Peyer's patch (tissue), 4 donors: Measurements from ENCODE around the gene CCDC85B. TPM values are rescaled to one million over a fixed set of nuclear protein-coding genes. Genes with fewer than 3 reads are reported as not detected.

ENCODE experiments used
- DNase-seq, 3 donors: peaks; one replicate each; pipeline ENCODE4 v3.0.0-alpha.2; 2017 to 2019
- H3K27ac ChIP-seq, 4 donors: fragments of 200-600 bp; sonication (generic); one replicate each; pipeline ENCODE4 v1.5.1; 2016 to 2019
- H3K27me3 ChIP-seq, 2 donors: fragments of 200-600 bp; sonication (generic); one replicate each; pipeline ENCODE4 v1.5.1; 2019
- H3K36me3 ChIP-seq, 3 donors: fragments of 200-600 bp; sonication (generic); one replicate each; pipeline ENCODE4 v1.5.1; 2016 to 2019
- H3K4me1 ChIP-seq, 4 donors: fragments of 200-600 bp; sonication (generic); one replicate each; pipeline ENCODE4 v1.5.1; 2016 to 2019
- H3K4me3 ChIP-seq, 4 donors: fragments of 200-600 bp; sonication (generic); 1 replicate in 3 of 4; 2 replicates in 1 of 4; pipeline ENCODE4 v1.5.1; 2016 to 2019; ENCODE audit warnings: mild to moderate bottlenecking in 1 of 4
- H3K9me3 ChIP-seq, 4 donors: fragments of 200-600 bp; sonication (generic); one replicate each; pipeline ENCODE4 v1.5.1; 2016 to 2019; ENCODE audit warnings: mild to moderate bottlenecking in 1 of 4
- POLR2A ChIP-seq, 2 donors: fragments of 450-650 bp; IDR thresholded peaks; one replicate each; pipeline ENCODE4 v1.5.1; 2017; ENCODE audit warnings: antibody characterized with exemption in 2 of 2, mild to moderate bottlenecking in 2 of 2, moderate library complexity in 2 of 2
- total RNA-seq, 4 donors: library from RNA; depleted of rRNA; stranded (reverse); fragments of >200 nt; gene quantifications; one replicate each; pipeline ENCODE4 v1.1.0, GENCODE V29; 2016
- TF ChIP-seq, protein P1 (sequence below), 6 experiments: fragments of 450-650 bp in 4 of 6; fragments of 200-600 bp in 2 of 6; sonication (generic) in 1 of 6; IDR thresholded peaks; one replicate each; pipeline ENCODE4 v1.5.1; 2017 to 2019; ENCODE audit warnings: antibody characterized with exemption in 6 of 6, mild to moderate bottlenecking in 3 of 6, moderate library complexity in 1 of 6

Gene CCDC85B
- total RNA-seq, 4 donors from 2014 or later, result 3.5 to 12.4 (median 7.4) TPM

DNA sequence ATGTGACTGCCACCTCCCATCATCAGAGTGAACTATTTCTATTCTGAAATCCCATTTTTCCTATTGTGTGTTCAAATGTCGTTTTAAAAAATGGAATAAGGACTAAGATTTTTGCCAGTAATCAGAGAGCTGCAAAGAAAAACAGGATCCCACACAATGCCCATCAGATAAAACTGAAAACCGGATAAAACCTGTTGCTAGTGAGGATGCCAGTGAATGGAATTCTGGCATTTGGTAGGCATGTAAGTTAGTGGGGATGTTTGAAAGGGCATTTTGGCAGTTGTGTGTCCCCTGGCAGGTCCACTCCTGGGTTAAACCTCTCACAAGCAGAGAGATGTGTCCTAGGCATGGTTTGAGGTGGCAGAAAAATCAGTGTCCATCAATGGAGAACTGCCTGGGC lies 34.9 kb downstream of the CCDC85B start:
- H3K27ac ChIP-seq, result no peak overlapping the region
- no peaks in the 10 kb centered on the region for H3K9me3 ChIP-seq
- H3K27me3 ChIP-seq, result no peaks in the 10 kb centered on the region
- peaks cover 0 to 17% (median 7%) of the 10 kb centered on the region in 4 donors for H3K4me1 ChIP-seq
- TF ChIP-seq POLR2A (IDR thresholded peaks at IDR 0.05), result no peak
- TF ChIP-seq, protein P1, sequence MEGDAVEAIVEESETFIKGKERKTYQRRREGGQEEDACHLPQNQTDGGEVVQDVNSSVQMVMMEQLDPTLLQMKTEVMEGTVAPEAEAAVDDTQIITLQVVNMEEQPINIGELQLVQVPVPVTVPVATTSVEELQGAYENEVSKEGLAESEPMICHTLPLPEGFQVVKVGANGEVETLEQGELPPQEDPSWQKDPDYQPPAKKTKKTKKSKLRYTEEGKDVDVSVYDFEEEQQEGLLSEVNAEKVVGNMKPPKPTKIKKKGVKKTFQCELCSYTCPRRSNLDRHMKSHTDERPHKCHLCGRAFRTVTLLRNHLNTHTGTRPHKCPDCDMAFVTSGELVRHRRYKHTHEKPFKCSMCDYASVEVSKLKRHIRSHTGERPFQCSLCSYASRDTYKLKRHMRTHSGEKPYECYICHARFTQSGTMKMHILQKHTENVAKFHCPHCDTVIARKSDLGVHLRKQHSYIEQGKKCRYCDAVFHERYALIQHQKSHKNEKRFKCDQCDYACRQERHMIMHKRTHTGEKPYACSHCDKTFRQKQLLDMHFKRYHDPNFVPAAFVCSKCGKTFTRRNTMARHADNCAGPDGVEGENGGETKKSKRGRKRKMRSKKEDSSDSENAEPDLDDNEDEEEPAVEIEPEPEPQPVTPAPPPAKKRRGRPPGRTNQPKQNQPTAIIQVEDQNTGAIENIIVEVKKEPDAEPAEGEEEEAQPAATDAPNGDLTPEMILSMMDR (IDR thresholded peaks at IDR 0.05), result no peak
- H3K36me3 ChIP-seq, result peaks cover 0 to 18% (median 0%) of the 10 kb centered on the region in 3 donors
- no peak for DNase-seq
- H3K4me3 ChIP-seq, result no peak overlapping the region

DNA sequence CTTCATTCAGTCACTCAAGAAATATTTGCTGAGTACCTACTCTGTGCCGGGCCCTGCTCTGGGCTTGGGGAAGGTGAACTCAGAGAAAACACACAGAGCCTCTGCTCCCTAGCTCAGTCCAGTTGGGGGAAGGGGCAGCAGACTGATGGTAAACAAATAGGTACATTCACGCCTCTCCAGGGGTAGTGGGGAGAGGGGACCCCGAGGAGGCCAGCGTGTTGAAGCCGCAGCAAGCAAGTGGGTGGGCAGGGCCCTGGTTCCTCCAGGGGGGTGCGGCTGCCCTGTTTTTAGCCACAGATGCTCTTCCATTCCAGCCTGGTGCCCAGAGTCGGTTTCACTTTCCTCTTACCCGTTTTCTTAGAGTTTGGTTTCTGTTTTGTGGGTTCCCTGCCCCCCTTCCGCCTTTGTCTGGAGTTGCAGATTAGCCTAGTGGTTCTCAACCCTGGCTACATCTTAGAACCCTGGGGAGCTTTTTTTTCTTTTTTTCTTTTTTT lies 37.5 kb downstream of the CCDC85B start:
- peak in 2 of 3 donors; percentile 90 for DNase-seq
- Histone ChIP-seq H3K4me1 (peaks cover 0 to 8% (median 3%) of the 10 kb centered on the region in 4 donors), H3K27me3 (no peaks in the 10 kb centered on the region), H3K27ac (peak overlapping the region; percentile 72 to 83 (median 78)), H3K36me3 (peaks cover 0 to 1% (median 0%) of the 10 kb centered on the region in 3 donors), H3K9me3 (no peaks in the 10 kb centered on the region), H3K4me3 (peak overlapping the region in 3 of 4 donors; percentile 14 to 29 (median 24))
- TF ChIP-seq, protein P1 (IDR thresholded peaks at IDR 0.05), result no peak

DNA sequence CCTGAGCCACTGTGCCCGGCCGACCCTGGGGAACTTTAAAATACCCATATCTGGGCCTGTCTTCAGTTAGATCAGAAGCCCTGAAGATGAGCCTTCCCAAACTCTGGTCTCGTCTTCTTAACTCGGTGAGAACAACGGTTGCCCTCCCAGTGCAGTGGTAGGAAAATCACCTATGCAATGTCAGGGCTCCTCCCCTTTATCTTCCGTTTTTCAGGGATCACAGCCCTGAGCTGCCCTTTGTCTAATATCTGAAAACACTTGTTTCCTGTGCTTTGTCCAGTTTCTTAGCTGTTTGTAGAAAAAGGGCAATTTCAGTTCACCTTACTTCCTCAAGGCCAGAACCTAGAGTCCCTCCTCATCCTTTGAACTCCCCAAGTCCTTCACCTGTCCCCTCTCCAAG lies 38.2 kb downstream of the CCDC85B start:
- no peak for DNase-seq
- H3K4me3 ChIP-seq, result peak overlapping the region in 1 of 4 donors; percentile 29
- peaks cover 0 to 8% (median 3%) of the 10 kb centered on the region in 4 donors for H3K4me1 ChIP-seq
- H3K36me3 ChIP-seq, result no peaks in the 10 kb centered on the region
- no peaks in the 10 kb centered on the region for H3K9me3 ChIP-seq
- H3K27me3 ChIP-seq, result no peaks in the 10 kb centered on the region
- H3K27ac ChIP-seq, result peak overlapping the region; percentile 48 to 83 (median 75)
- TF ChIP-seq POLR2A (IDR thresholded peaks at IDR 0.05), result no peak
- TF ChIP-seq, protein P1 (IDR thresholded peaks at IDR 0.05), result no peak

DNA sequence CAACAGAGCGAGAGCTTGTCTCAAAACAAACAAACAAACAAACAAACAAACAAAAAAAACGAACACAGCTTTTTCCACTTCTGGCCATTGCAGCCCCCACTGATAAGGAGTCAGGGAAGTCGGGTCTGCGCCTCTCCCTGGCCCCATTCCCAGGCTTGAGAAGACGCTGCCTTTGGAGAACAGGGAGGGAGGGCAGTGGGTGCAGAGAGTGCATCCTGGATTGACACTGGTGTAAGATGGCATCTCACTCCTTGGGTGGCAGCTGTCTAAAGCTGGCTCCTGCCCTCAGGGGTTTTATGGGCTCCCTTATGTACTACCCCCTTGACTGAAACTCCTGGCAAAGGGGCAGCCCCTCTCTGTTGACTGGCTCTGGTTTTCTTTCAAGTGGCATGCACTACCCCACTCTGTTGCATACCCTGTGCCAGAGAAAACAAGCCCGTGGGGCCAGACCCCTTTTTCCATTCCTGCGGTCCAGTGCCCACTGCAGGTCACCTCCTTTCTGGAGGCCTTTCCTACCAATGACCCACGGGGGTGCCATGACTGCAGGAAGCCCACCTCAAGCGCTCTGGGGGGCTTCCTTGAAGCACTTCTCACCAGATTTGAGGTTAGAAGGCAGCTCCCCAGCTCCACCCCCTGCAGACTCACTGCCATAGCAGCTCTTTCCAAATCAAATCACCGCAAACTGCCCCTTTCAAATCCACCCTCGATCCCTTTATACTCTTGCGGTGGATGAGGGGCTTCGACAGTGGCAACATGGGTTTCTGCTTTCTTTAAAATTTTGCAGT lies 41.5 kb downstream of the CCDC85B start:
- DNase-seq, result no peak
- no peaks in the 10 kb centered on the region for H3K27me3 ChIP-seq
- H3K27ac ChIP-seq, result no peak overlapping the region
- peaks cover 0 to 8% (median 3%) of the 10 kb centered on the region in 4 donors for H3K4me1 ChIP-seq
- TF ChIP-seq, protein P1 (IDR thresholded peaks at IDR 0.05), result no peak
- no peak for TF ChIP-seq POLR2A (IDR thresholded peaks at IDR 0.05)
- H3K4me3 ChIP-seq, result no peak overlapping the region
- no peaks in the 10 kb centered on the region for H3K36me3 ChIP-seq
- H3K9me3 ChIP-seq, result no peaks in the 10 kb centered on the region

DNA sequence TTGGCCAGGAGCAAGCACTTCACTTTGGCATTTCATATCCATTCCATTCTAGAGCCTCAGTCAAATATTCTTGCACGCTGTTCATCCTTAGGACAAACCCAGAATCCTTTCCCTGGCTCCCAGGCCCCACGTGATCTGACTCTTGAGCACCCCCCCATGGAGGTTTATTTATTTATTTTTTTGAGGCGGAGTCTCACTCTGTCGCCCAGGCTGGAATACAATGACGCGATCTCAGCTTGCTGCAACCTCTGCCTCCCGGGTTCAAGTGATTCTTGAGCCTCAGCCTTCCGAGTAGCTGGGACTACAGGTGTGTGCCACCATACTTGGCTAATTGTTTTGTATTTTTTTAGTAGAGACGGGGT lies 42.1 kb downstream of the CCDC85B start:
- Histone ChIP-seq H3K27me3 (no peaks in the 10 kb centered on the region), H3K27ac (no peak overlapping the region), H3K36me3 (no peaks in the 10 kb centered on the region), H3K9me3 (no peaks in the 10 kb centered on the region), H3K4me1 (peaks cover 0 to 5% (median 3%) of the 10 kb centered on the region in 4 donors), H3K4me3 (no peak overlapping the region)
- TF ChIP-seq, protein P1 (IDR thresholded peaks at IDR 0.05), result no peak
- TF ChIP-seq POLR2A (IDR thresholded peaks at IDR 0.05), result no peak
- no peak for DNase-seq
